GM10248 (cell line): ENCODE measurements around the gene USP27X.

Experiments
- CTCF ChIA-PET: fragments of 300-600 bp; sonication (Branson Sonifier 250); formaldehyde crosslinking; extraction: SDS; loops from one replicate; lab custom pipeline; 2021; ENCODE audit warnings: antibody characterized with exemption; lab: Yijun Ruan, JAX
- POLR2A ChIA-PET: fragments of 350-650 bp; sonication (Branson Sonifier 250); formaldehyde crosslinking; extraction: SDS; loops from one replicate; lab custom pipeline; 2020; ENCODE audit warnings: antibody characterized with exemption; lab: Yijun Ruan, JAX
- DNase-seq: peaks from one replicate; pipeline ENCODE4 v3.0.0; 2012; ENCODE audit errors: extremely low spot score
- CTCF ChIP-seq: IDR thresholded peaks from 2 replicates; pipeline ENCODE4 v1.5.1; 2012; ENCODE audit warnings: mild to moderate bottlenecking, low read depth; ENCODE audit errors: extremely low read depth, missing control alignments, control extremely low read depth

The USP27X gene

DNA sequence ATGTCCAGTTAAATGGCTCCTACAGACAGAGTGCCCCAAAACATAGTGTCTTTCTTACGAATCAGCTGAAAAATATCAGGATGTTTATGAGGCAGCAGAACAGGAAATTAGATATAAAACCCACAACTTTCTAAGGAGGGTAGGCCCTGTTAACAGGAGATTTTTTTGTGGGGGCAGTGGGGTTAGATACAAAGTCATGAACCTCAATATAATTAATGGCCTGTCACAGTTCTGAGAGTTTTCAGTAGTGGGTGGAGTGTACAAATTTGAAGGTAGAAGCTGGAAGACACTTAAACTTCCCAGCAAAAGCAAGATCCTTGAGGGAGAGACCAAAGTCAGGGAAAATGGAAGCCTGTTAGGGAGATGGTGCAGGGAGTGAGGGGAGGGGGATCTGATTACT, 32.8 kb upstream of the USP27X start:
- ChIA-PET CTCF (no interaction called here), POLR2A (no interaction called here)
- DNase-seq: no peak
- TF ChIP-seq CTCF: no peak

DNA sequence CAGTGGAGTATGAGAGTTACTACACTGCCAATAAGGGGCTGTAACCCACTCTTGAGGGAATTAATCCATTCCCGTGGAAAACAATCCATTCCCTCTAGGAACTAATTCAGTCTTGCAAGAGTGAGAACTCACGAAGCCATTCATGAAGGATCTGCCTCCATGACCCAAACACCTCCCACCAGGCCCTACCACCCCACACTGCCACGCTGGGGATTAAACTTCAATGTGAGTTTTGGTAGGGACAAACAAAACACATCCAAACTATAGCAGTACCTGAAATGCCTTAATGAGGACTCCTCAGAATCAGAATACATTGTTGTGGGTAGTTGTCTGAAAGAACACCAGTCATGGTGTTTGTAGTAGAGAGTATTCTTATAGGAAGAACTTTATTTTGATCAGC, 31.0 kb upstream of the USP27X start:
- DNase-seq: no peak
- TF ChIP-seq CTCF: no peak
- POLR2A ChIA-PET: no interaction called here
- CTCF ChIA-PET: interaction anchor here (0.7 to 1.6 kb wide), 3 partner anchors 8 to 28 kb away, joined by 4 to 5 read pairs (median 4); no protein-coding TSS in a partner anchor

- no peak for TF ChIP-seq CTCF
- DNase-seq: no peak
- POLR2A ChIA-PET: no interaction called here
- CTCF ChIA-PET: interaction anchor here (1.6 kb wide), 1 partner anchor 10 kb away, joined by 5 read pairs; no protein-coding TSS in a partner anchor
These were observed 29.3 kb upstream of the USP27X start for GRCh38 chrX:49850028-49850427.

DNA sequence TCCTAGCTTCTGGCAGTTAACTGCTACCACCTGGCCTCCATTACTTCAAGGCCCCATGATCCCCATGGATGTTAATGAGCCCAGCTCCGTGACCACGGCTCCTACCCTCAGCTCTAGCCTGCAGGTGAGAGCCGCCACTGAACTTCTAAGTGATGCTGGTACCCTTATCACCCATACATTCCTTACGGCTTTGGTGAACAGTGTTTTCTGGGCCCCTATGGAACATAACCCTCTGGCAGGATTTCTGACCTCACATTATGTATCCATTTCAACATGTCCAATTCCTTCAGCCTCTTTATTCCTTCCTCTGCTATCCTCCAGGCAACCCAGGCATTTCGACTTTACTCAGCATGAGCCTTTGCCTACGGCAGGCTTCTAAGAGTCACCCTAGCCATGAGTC, 25.6 kb upstream of the USP27X start:
- POLR2A ChIA-PET: no interaction called here
- CTCF ChIA-PET: interaction anchor here (2.2 kb wide), 1 partner anchor 15 kb away, joined by 6 read pairs; no protein-coding TSS in a partner anchor
- DNase-seq: no peak
- TF ChIP-seq CTCF: no peak

GRCh38 chrX:49856819-49857218, 22.5 kb upstream of the USP27X start:
- no peak for DNase-seq
- ChIA-PET CTCF (interaction anchor here (1.9 kb wide), 1 partner anchor 27 kb away, joined by 5 read pairs; no protein-coding TSS in a partner anchor), POLR2A (no interaction called here)
- TF ChIP-seq CTCF: no peak

- POLR2A ChIA-PET: no interaction called here
- TF ChIP-seq CTCF: no peak
- DNase-seq: no peak
- CTCF ChIA-PET: interaction anchor here (1.4 kb wide), 1 partner anchor 17 kb away, joined by 3 read pairs; no protein-coding TSS in a partner anchor
These were observed 20.9 kb upstream of the USP27X start for GRCh38 chrX:49858341-49858740.
